Activated naive CD4-positive, alpha-beta T cell (primary cell): Measurements from ENCODE around the gene DCTD.

ENCODE experiments used
- DNase-seq, 4 experiments: peaks; one replicate each; lab custom pipeline; 2025; lab: John Stamatoyannopoulos, UW

The DCTD gene

DNA sequence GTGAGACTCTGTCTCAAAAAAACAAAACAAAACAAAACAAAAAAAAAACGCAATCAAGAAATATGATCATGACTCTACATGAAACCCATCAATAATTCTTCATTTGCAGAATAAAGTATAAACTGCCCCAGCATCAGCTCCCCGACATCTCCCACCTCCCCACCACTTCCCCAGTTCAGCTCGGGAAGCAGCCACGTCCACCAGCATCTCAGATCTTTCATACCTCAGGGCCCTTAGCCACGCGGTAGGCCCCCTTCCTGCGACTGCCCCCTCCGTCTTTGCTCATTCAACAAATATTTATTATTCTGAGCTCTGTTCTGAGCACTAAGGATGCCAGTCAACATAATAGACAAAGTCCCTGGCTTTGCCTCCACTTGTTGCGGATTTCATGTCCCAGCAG, 45.6 kb downstream of the DCTD start:
- DNase-seq: no peak

DNA sequence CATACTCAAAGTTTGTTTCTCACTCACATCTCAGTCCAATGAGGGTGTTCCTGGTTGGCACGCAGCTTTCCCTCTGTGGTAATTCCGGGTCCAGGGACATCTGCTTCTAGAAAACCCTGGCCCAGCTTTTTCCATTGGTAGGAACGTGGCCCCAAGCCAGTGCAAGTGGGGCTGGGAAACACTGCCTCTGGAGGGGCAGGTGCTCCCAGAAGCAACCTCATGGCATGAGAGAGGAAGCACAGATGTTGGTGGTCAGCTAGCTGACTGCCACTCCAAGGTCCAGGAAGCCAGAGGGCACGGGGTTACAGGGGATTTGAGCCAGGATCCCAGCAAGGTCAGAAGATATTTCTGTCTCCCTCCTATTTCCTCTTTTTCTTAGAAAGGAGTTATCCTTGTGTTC, 47.5 kb downstream of the DCTD start:
- DNase-seq: no peak

DNA sequence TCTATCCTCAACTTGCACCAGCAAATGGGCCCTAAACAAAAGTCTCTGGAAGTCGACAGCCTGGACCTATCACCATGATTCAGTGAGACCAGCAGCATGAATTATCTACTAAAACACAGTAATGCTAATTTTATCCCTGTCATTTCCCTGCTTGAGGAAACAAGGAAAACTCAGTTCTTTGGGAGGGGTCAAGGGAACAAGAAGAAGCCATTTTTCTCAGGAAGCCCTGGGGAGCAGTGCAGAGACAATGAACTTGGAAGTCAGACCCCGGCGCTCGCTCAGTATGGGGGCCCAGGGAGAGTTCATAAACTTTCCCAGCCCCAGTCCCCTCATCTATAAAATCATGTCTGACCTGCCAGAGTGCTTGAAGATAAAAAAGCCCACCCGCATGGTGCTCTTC, 50.4 kb downstream of the DCTD start:
- DNase-seq: no peak

DNA sequence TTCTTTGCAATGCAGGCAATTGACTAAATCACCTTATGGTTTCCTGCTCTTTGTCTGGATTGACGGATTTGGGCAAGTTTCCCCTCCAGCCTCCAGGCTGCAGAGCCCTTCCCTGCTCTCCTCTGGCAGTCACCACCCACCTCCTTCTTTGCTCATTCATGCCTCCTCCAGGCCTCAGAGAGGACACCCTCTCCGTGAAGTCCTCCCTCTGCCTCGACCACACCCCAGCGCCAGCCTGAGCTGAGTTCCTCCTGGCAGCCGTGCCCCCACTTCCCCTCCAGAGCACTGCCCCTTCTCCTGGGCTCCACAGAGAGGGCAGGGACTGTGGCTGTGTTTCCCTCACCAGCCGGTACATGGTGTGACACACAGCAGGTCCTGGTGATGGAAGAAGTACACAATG, 53.7 kb downstream of the DCTD start:
- DNase-seq: no peak

DNA sequence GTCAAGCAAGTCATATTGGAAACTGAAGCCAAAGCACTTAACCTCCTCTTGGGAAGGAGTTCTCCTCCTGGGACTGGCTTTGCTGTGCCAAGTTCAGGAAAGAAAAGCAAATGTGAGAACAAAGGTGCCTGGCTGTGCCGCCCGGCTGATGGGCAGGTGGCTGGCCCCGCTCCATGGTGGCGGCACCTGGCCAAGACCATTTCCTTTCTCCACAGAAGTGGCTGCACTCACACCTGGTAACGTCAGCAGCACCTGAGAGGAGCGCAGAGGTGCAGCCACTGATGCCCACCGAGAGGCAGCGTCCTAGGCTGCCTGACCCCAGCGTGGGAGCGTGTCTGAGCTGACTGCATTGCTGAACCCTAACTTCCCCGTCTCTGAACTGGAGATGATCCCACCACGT, 54.3 kb downstream of the DCTD start:
- DNase-seq: no peak

DNA sequence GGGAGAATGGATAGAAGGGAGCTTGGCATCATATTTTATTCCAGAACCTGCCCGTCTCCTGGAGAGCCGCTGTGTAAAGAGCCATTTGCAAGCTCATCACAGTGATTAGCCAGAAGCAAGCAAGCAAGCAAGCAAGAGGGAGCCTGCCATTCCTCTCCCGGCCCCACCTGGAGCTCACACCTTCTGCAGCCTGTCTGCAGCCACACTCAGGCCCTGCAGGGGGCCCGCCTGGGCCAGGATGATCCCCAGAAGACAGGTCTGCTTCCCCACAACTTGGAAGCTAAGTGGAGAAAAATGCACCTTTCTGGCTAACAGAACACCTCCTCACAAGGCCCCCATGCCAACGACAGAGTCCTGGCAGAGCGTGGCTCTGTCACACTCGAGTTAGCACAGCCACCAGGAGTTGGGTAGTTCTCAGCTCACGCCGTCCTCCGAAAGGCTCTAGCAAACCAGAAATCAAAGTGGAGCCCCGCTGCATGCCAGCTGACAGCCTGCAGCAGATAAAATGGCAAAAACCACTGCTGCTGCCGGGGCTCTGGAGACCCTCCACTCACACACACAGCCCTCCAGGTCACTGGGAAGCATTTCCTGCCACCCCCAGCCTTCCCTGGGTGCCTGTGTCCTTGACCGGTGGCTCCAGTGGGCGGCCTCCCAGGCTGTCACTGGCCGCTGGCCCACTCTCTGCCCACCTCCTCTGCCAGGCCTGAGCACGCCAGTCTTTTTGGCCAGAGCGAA, 54.9 kb downstream of the DCTD start:
- DNase-seq: no peak

GRCh38 chr4:182861346-182861745, 55.8 kb downstream of the DCTD start:
- DNase-seq: no peak

DNA sequence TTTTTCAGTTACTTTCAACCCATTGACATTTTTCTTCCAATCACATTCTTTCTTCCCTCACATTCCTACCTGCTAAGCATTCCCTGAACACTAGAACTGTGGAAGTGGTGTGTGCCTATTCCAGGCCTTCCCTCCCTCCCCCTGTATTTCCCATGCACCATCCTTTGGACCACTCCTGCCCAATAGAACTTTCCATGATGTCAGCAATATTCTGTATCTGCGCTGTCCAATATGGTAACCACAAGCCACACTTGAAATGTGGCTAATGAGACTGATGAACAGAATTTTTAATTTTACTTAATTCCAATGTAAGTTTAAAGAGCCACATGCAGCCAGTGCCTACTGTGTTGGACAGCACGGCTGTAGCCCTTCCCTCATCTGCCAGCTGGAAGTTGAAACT, 57.5 kb downstream of the DCTD start:
- no peak for DNase-seq

DNA sequence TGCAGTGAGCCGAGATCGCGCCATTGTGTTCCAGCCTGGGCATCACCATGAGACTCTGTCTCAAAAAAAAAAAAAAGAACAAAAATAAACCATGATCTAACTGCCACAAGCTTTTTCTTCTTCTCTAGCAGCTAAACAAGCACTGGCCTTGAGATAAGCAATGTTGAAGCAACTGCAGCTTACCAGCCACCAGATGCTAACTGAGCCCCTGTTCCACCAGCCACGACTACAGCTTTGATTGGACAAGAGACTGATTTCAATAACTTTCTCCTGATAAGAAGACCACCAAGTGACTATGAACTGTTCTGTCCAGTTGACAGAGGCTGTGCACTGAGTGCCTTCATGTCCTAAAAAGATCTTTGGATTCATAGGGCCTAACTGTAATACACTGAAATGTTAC, 58.5 kb downstream of the DCTD start:
- DNase-seq: no peak

DNA sequence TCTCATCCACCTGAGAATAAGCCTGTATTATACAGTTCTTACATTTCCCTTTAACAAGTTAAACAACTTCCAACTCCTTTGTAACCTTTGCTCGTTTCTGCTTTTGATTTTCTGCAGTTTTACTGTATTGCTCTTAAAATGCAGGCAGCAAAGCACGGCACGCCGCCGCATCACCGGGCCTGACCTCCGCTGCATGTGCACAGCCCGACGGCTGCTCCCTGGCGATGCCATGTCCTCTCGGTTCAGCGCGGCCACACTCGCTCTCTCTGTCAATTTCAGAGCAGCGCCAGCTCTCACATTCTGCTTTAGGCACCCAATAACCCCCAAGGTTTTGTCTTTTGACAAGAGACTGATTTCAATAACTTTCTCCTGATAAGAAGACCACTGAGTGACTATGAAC, 60.3 kb downstream of the DCTD start:
- no peak for DNase-seq

DNA sequence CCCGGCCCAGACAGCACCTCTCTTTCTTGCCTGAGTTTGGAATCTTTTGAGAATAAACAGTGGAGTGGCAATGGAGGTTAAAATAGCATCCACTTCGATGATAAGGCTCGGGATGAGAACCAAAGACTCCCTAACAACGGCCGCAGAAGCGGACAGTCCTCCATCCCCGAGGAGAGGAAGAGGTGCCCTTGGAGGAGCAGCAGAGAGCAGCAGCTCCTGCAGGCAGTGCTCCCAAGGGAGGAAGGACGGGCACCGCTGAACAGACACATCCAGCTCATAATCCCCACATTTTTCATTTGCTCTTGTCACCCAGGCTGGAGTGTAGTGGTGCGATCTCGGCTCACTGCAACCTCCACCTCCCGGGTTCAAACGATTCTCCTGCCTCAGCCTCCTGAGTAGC, 61.3 kb downstream of the DCTD start:
- DNase-seq: no peak

- no peak for DNase-seq
Observed at GRCh38 chr4:182855312-182855711, 61.9 kb downstream of the DCTD start.

- DNase-seq: no peak
Observed at GRCh38 chr4:182854466-182854865, 62.7 kb downstream of the DCTD start.

GRCh38 chr4:182853731-182854330, 63.4 kb downstream of the DCTD start:
- no peak for DNase-seq

GRCh38 chr4:182848685-182849084, 68.5 kb downstream of the DCTD start:
- no peak for DNase-seq

DNA sequence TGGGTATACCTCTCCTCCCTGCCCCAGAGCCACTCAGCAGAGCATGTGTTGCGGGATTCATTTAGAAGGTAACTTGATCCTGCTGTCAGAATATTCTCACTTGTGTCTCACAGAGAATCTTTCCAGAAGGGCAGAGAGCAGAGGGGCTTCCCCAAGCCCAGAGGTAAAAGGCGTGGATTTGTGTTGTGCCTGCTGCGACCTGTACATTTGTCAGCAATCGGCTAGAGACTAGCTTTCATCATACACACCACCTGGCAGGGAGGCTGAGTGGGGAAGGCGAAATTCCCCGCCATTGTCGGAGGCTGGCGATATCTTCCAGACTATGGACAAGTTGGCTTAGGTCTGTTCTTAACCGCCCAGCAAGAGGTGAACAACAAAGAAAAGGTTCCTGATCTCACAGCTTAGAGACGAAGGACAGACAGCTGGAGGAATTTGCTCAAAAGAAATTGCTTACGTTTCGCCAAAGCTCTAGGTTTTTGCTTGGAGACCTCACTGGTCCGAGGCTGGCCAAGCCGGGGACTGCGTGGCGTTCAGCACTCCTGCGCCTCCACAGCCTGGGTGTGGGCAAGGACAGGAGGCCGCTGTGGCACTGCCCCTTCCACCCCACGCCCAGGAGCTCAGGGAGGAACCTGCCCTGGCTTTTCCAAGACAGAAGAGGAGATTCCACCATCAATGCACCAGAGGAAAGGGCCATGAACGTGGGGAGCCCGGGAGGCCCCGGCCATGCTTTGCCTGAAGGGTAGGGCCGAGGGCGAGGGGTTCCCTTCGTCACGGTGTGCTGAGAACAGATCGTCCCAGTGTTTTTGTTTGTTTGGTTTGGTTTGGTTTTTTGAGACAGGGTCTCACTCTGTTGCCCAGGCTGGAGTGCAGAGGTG, 69.4 kb downstream of the DCTD start:
- no peak for DNase-seq

DNA sequence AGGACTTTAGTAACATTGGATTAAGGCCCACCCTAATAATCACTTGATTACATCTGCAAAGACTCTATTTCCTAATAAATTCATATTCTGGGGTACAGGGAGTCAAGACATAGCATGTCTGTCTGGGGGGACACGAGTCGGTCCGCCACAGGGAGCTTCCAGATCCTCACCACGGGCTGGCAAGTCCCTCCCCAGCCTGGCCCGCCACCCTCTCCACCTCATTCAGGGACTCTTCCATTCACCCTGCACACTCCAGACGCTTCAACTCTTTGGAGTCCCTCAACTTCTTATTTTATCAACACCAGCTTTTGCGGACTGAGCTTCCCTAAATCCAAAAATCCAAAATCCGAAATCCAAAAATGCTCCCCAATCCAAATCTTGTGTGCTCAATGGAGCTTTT, 71.2 kb downstream of the DCTD start:
- no peak for DNase-seq

GRCh38 chr4:182845618-182846017, 71.6 kb downstream of the DCTD start:
- DNase-seq: no peak

DNA sequence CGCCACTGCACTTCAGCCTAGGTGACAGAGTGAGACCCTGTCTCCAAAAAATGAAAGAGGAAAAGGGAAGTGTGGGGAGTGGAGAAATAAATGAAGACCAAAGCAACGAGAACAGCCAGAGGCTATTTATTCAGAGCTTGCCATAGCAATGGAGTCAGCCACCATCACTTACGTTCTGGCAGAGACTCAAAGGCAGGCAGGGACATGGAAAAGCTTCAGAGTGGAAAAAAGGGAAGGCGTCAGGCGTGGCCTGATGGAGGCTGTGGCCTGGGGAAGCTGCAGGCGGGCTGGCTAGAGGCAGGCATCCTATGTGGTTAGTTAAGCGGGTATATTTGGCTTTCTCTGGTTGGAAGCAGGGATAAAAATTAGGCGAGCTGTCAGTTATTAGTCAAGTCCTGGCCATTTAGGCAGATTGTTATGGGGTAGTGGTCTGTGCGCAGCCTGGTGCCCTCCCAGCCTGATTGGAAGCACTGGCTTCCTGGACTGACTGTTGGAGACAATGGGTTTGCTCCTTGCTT, 73.3 kb downstream of the DCTD start:
- DNase-seq: no peak

- DNase-seq: no peak
Observed at GRCh38 chr4:182842759-182843390, 74.3 kb downstream of the DCTD start.

DNA sequence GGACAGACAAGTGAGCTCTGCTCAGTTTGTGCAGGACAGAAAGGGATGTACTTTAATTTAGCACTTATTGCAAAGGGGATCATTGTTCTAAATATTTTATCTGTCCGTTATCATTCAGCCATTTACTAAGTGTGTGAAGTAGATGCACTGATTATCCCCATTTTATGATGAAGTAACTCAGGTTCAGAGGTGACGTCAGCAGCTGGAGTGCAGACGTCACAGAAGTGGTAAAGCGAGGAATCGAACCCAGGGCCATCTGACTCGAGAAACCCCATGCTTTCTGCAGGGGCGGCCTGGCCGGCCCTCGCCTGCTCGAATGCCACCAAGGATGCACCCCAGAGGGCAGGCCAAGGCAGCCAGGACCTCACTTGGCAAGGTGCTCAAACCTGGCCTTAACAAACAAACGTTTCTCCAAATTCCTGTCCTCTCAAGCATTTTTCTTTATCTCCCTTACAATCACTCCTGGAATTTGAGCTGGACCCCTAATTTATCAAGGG, 75.0 kb downstream of the DCTD start:
- no peak for DNase-seq

GRCh38 chr4:182840108-182840507, 77.1 kb downstream of the DCTD start:
- DNase-seq: no peak
